ENCODE measurements around the gene DDX11. TPM values are rescaled to one million over a fixed set of nuclear protein-coding genes. Genes with fewer than 3 reads are reported as not detected.

DDX11 gene
- total RNA-seq, 4 donors from 2014 or later = 9.6 to 33.9 (median 24.8) TPM

Small RNAs within 50 kb of the gene (small RNA-seq; reads per million reads assigned to genes)
- not detected for gene RF00072

Other genes with a start within 250 kb of the DDX11 start
- 1 to 10 TPM; 2.0 to 7.5 (median 4.4) TPM for gene TSPAN11, start 147.1 kb upstream of the DDX11 start, total RNA-seq